COLO668 (cell line): ENCODE data around the gene MTERF4.

Experiments used
- DNase-seq: peaks from one replicate; lab custom pipeline; 2025; ENCODE audit not compliant: unreplicated experiment; lab: John Stamatoyannopoulos, UW

Gene MTERF4

GRCh38 chr2:241051578-241052487 lies 50.3 kb downstream of the MTERF4 start:
- DNase-seq: no peak

GRCh38 chr2:241050624-241051577 lies 51.2 kb downstream of the MTERF4 start:
- DNase-seq: no peak

- no peak for DNase-seq
These were observed 52.1 kb downstream of the MTERF4 start for GRCh38 chr2:241049739-241050623.

- no peak for DNase-seq
These were observed 53.1 kb downstream of the MTERF4 start for GRCh38 chr2:241048949-241049343.

GRCh38 chr2:241048149-241048948 lies 53.7 kb downstream of the MTERF4 start:
- no peak for DNase-seq

GRCh38 chr2:241047253-241048010 lies 54.7 kb downstream of the MTERF4 start:
- no peak for DNase-seq
